HepG2 (cell line): Measurements from ENCODE around the gene RBBP8NL. TPM values are rescaled to one million over a fixed set of nuclear protein-coding genes. Genes with fewer than 3 reads are reported as not detected.

Experiments
- ATAC-seq: fragments of 200-7000 bp; cut with Tn5 transposase; 3 replicates; pipeline ENCODE4 v1.9.1; 2020; ENCODE audit warnings: mild to moderate bottlenecking, moderate library complexity
- BruUV-seq: library from RNA; stranded (reverse); fragments of 400-500 nt; replicated peaks from 2 replicates; lab custom pipeline; 2021; lab: Mats Ljungman, UMichigan
- CTCF ChIA-PET: fragments of 300-600 bp; formaldehyde crosslinking; extraction: SDS; loops from one replicate; lab custom pipeline; 2021; ENCODE audit warnings: low total read pairs, inconsistent platforms, low intra/inter-chr PET ratio; lab: Yijun Ruan, JAX
- POLR2A ChIA-PET: fragments of 350-600 bp; sonication (Branson Sonifier 250); formaldehyde crosslinking; loops from one replicate; lab custom pipeline; 2020; ENCODE audit warnings: antibody characterized with exemption, inconsistent platforms; lab: Yijun Ruan, JAX
- DNase-seq: peaks from one replicate; pipeline ENCODE4 v3.0.0-alpha.2; 2015; ENCODE audit warnings: low spot score
- FAIRE-seq: peaks from 3 replicates; lab custom pipeline; 2011; peaks lifted over from hg19 to GRCh38; lab: Jason Lieb, UNC
- H2AFZ ChIP-seq: one replicate; pipeline ENCODE4 v1.6.1; 2011; ENCODE audit warnings: low read length, inconsistent platforms
- H3K27ac ChIP-seq: fragments of 300-600 bp; 3 replicates; pipeline ENCODE4 v1.8.0; 2011; ENCODE audit warnings: mixed run types, mild to moderate bottlenecking, mixed read lengths, low read length, inconsistent platforms; ENCODE audit not compliant: insufficient read depth; ENCODE audit errors: extremely low read length
- H3K27me3 ChIP-seq, 2 experiments: fragments of 200-600 bp in 1 of 2; 2 replicates in 1 of 2; 3 replicates in 1 of 2; pipeline versions ENCODE4 v1.6.0 to v1.8.0; 2011; ENCODE audit warnings: low read length in 2 of 2, mild to moderate bottlenecking in 2 of 2, moderate library complexity in 2 of 2, inconsistent platforms in 1 of 2; ENCODE audit not compliant: insufficient read depth in 2 of 2, control insufficient read depth in 1 of 2
- H3K36me3 ChIP-seq, 2 experiments: fragments of 200-600 bp in 1 of 2; replicated peaks in 1 of 2; 2 replicates in 1 of 2; 3 replicates in 1 of 2; pipeline versions ENCODE4 v1.5.1 to v1.8.0; 2011; ENCODE audit warnings: low read length in 2 of 2, inconsistent platforms in 1 of 2; ENCODE audit not compliant: insufficient read depth in 2 of 2, control insufficient read depth in 1 of 2
- H3K4me1 ChIP-seq: 2 replicates; pipeline ENCODE4 v1.5.1; 2012; ENCODE audit warnings: low read length, inconsistent platforms; ENCODE audit not compliant: insufficient read depth
- H3K4me2 ChIP-seq: 2 replicates; pipeline ENCODE4 v1.6.0; 2011; ENCODE audit warnings: low read depth, low read length, inconsistent platforms
- H3K4me3 ChIP-seq, 3 experiments: fragments of 200-600 bp in 1 of 3; sonication (generic), shearing (Covaris generic) in 1 of 3; replicated peaks in 1 of 3; 2 replicates each; pipeline ENCODE4 v1.5.1; 2011 to 2016; ENCODE audit warnings: low read length in 3 of 3, inconsistent platforms in 2 of 3, low read depth in 2 of 3, mild to moderate bottlenecking in 2 of 3, control low read depth in 1 of 3, mixed read lengths in 1 of 3; ENCODE audit not compliant: insufficient read depth in 1 of 3
- H3K79me2 ChIP-seq: one replicate; pipeline ENCODE4 v1.6.1; 2011; ENCODE audit warnings: low read length, inconsistent platforms; ENCODE audit not compliant: insufficient read depth
- H3K9ac ChIP-seq: 2 replicates; pipeline ENCODE4 v1.6.0; 2011; ENCODE audit warnings: mild to moderate bottlenecking, low read depth, low read length, inconsistent platforms; ENCODE audit not compliant: insufficient read depth
- H3K9me3 ChIP-seq: 2 replicates; pipeline ENCODE4 v1.5.1; 2012; ENCODE audit warnings: mild to moderate bottlenecking, low read length
- H4K20me1 ChIP-seq: 2 replicates; pipeline ENCODE4 v1.6.0; 2011; ENCODE audit warnings: inconsistent platforms, mild to moderate bottlenecking, low read length, moderate library complexity; ENCODE audit not compliant: insufficient read depth
- CAMTA2 ChIP-seq: sonication (generic); formaldehyde crosslinking; IDR thresholded peaks from 2 replicates; pipeline ENCODE4 v1.4.0; 2020; ENCODE audit warnings: mild to moderate bottlenecking, missing genetic modification reagents, borderline replicate concordance
- CTCF ChIP-seq: sonication (generic); formaldehyde crosslinking; IDR thresholded peaks from 2 replicates; pipeline ENCODE4 v1.5.0; 2020; ENCODE audit warnings: mild to moderate bottlenecking, missing genetic modification reagents, moderate library complexity
- EED ChIP-seq: sonication (generic); formaldehyde crosslinking; IDR thresholded peaks from 2 replicates; pipeline ENCODE4 v1.5.0; 2020; ENCODE audit warnings: mild to moderate bottlenecking, missing genetic modification reagents
- EZH2 ChIP-seq: conservative IDR thresholded peaks from 2 replicates; pipeline ENCODE4 v1.6.1; 2012; ENCODE audit warnings: mild to moderate bottlenecking, low read depth, low read length, moderate library complexity
- IRF2 ChIP-seq: IDR thresholded peaks from 2 replicates; pipeline ENCODE4 v1.6.1; 2018; ENCODE audit warnings: missing genetic modification reagents, missing compliant biosample characterization
- SNAI1 ChIP-seq: sonication (generic); formaldehyde crosslinking; IDR thresholded peaks from 2 replicates; pipeline ENCODE4 v1.5.0; 2020; ENCODE audit warnings: mild to moderate bottlenecking, missing genetic modification reagents, borderline replicate concordance
- SP140L ChIP-seq: sonication (generic); formaldehyde crosslinking; IDR thresholded peaks from 2 replicates; pipeline ENCODE4 v1.4.0; 2020; ENCODE audit warnings: missing genetic modification reagents, borderline replicate concordance
- ZBTB7A ChIP-seq: sonication (generic); formaldehyde crosslinking; IDR thresholded peaks from 2 replicates; pipeline ENCODE4 v1.8.0; 2022; ENCODE audit warnings: mild to moderate bottlenecking, missing genetic modification reagents
- ZFP91 ChIP-seq: sonication (generic); formaldehyde crosslinking; IDR thresholded peaks from 2 replicates; pipeline ENCODE4 v1.9.0; 2022; ENCODE audit warnings: missing genetic modification reagents, mild to moderate bottlenecking, borderline replicate concordance
- ZNF776 ChIP-seq: sonication (generic); formaldehyde crosslinking; IDR thresholded peaks from 2 replicates; pipeline ENCODE4 v1.4.0; 2020; ENCODE audit warnings: mild to moderate bottlenecking, missing genetic modification reagents
- whole genome bisulfite sequencing: methylation state at CpG from one replicate; pipeline ENCODE4 v1.1.6; 2017; ENCODE audit warnings: low lambda C conversion rate; 5-methylcytosine and 5-hydroxymethylcytosine counted together
- in situ Hi-C: cut with HindIII; loops from 2 replicates; pipeline ENCODE4 v1.10.0; 2017; ENCODE audit warnings: low pct_unique_long_range_greater_than_20kb; ENCODE audit not compliant: extremely low pct_ligation_motif_present
- intact Hi-C: fragments of 100-400 bp; cut with micrococcal nuclease; formaldehyde crosslinking; loops from one replicate; pipeline ENCODE4 v1.10.0; 2022; ENCODE audit not compliant: unreplicated experiment
- polyA plus RNA-seq, 8 experiments: library from polyadenylated mRNA; depleted of rRNA in 3 of 8; stranded (reverse) in 7 of 8; unstranded in 1 of 8; fragments of >200 nt; fragmentation: Illumina TruSeq in 4 of 8; extraction: Trizol in 4 of 8; gene quantifications; 2 replicates each; pipeline versions ENCODE4 v1.2.1 to v1.2.3, GENCODE V29; 2011 to 2016; ENCODE audit warnings: low read depth in 4 of 8, missing spikeins in 1 of 8, mixed read lengths in 1 of 8; ENCODE audit not compliant: insufficient read depth in 1 of 8
- total RNA-seq, 5 experiments: library from RNA; depleted of rRNA; stranded (reverse); fragments of >200 nt; fragmentation: Illumina TruSeq; extraction: Trizol; gene quantifications; 2 replicates each; pipeline ENCODE4 v1.2.3, GENCODE V29; 2016; ENCODE audit warnings: low read depth in 1 of 5

Gene RBBP8NL
- total and polyA plus RNA-seq, 2 of the 13 experiments (the other 11 are each of a cell fraction or from before 2014, with no cell fraction given): 0.69 to 0.86 TPM

- Histone ChIP-seq H3K4me3 (no peak overlapping the region), H3K9ac (no peak overlapping the region), H2AFZ (no peak overlapping the region), H3K9me3 (no peaks in the 10 kb centered on the region), H3K36me3 (no peaks in the 10 kb centered on the region), H3K4me1 (peaks cover 25% of the 10 kb centered on the region), H3K27me3 (peaks cover 23 to 79% of the 10 kb centered on the region in 2 experiments), H3K4me2 (no peak overlapping the region), H3K79me2 (no peaks in the 10 kb centered on the region), H3K27ac (no peak overlapping the region), H4K20me1 (peaks cover 4% of the 10 kb centered on the region; the same call in 1 of the 2 replicates)
- in situ Hi-C loops (no loop called here), intact Hi-C loops (no loop called here)
- CTCF ChIA-PET: no interaction called here
- ATAC-seq (no peak), DNase-seq (no peak), FAIRE-seq (no peak)
- POLR2A ChIA-PET: interaction anchor here (1.0 kb wide), 1 partner anchor 12 kb away, joined by 3 read pairs; no protein-coding TSS in a partner anchor
- no TSS peak for BruUV-seq
- TF ChIP-seq EZH2: 0 out of 2 replicates have a peak, but pooled peaks have one; percentile 43
- no peak for TF ChIP-seq IRF2
- TF ChIP-seq ZBTB7A (CRISPR knock-in tag): 0 out of 2 replicates have a peak, but pooled peaks have one; percentile 31
- peak; percentile 40; the same call in 1 of the 2 replicates for TF ChIP-seq EED
- TF ChIP-seq SP140L (CRISPR knock-in tag): no peak
- 0 out of 2 replicates have a peak, but pooled peaks have one; percentile 46 for TF ChIP-seq ZNF776
- 0 out of 2 replicates have a peak, but pooled peaks have one; percentile 44 for TF ChIP-seq CAMTA2
- 0 out of 2 replicates have a peak, but pooled peaks have one; percentile 38 for TF ChIP-seq SNAI1 (CRISPR knock-in tag)
- TF ChIP-seq ZFP91 (CRISPR knock-in tag): 0 out of 2 replicates have a peak, but pooled peaks have one; percentile 2
- TF ChIP-seq CTCF: 0 out of 2 replicates have a peak, but pooled peaks have one; percentile 8
- 10% methylated on average over 20 of the region's 23 CpGs for WGBS
These were observed 2.9 kb downstream of the RBBP8NL start for GRCh38 chr20:62424249-62425107.
